Activated naive CD4-positive, alpha-beta T cell treated with anti-CD3 and anti-CD28 coated beads, Interleukin-2, amount 50 U/mL, for 16 hours (primary cell): Measurements from ENCODE around the gene UBE2E1.

Source experiments
- DNase-seq: peaks from one replicate; pipeline ENCODE4 v3.0.0-alpha.2; 2020

The UBE2E1 gene

GRCh38 chr3:23921052-23921511 is 115.3 kb downstream of the UBE2E1 start:
- no peak for DNase-seq

DNA sequence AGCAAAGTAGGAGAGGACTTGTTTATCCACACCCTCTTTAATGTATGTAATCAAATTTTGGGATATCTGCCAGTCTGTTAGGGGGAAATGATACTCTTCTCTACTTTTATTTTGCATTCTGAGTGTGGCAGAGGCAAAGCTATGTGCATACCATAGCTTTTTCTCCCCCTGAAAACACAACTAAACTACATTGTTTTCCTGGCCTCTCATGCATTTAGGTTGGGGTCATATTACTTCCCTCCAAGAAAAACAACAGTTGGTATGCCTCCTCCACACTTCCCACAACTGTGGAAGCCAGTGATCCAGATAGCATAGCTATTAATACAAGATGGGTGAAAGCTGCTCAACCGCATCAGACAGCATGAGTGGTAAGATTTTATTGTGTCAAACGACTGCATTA is 118.0 kb downstream of the UBE2E1 start:
- DNase-seq, result no peak

DNA sequence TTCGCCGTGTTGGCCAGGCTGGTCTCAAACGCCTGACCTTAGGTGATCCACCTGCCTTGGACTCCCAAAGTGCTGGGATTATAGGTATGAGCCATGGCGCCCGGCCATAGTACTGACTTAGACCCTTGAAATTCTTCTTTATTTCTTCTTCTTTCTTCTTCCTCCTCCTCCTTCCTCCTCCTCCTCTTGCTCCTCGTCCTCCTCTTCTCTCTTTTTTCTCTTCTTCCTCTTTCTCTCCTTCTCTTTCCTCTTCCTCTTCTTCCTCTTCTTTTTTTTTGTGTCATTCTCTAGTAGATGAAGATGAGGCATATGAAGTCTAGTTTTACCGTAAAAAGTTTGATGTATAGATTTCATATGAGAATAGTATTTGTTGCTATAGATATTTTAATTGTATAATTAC is 120.5 kb downstream of the UBE2E1 start:
- DNase-seq, result no peak

DNA sequence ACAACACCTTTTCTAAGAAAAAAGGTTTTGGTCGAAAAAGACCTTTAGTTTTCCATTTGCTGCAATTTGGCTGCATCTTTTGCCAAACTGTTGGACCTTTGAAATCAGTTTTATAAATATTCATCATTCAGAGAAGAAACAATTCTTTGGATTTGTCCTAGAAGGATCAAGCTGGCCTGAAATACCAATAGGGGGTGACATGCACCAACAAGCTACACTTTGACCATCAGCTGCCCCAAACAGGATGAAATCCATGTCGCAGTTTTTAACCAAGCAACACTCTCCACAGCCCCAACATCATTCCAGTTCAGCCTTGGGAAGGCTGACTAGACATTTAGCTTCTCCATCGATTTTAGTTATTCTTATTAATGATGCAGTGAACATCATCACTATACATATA is 121.0 kb downstream of the UBE2E1 start:
- DNase-seq, result no peak

DNA sequence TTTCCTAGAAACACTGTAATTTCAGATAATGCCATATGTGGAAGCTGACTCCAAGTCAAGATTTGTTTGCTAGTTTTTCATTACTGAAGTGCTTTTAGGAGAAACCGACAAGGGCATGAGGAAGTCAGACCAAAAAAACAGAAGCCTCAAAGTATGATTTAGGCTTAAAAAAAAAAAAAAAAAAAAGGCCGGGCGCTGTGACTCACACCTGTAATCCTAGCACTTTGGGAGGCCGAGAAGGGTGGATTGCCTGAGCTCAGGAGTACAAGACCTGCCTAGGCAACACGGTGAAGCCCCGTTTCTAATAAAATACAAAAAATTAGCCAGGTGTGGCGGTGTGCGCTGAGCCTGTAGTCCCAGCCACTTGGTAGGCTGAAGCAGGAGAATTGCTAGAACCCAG is 122.8 kb downstream of the UBE2E1 start:
- no peak for DNase-seq

GRCh38 chr3:23931597-23931996 is 125.8 kb downstream of the UBE2E1 start:
- DNase-seq, result no peak

DNA sequence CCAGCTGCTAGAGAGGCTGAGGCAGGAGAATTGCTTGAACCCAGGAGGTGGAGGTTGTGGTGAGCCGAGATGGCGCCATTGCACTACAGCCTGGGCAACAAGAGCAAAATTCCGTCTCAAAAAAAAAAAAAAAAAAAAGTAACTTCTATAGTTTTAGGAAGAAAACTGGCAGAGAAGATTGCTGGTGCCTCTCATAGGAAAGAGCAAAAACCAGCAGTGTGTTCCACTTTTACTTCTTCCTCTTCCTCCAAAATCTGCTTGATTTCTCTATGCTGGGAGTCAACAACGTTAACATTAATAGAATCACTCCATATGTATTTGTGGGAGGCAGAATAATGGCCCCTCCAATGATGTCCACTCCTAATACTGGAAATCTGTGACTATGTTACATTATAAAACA is 126.8 kb downstream of the UBE2E1 start:
- DNase-seq, result no peak

GRCh38 chr3:23934253-23934652 is 128.5 kb downstream of the UBE2E1 start:
- no peak for DNase-seq

GRCh38 chr3:23937296-23937695 is 131.5 kb downstream of the UBE2E1 start:
- no peak for DNase-seq

- DNase-seq, result no peak
Measured at GRCh38 chr3:23938688-23939087, 132.9 kb downstream of the UBE2E1 start.

- no peak for DNase-seq
Measured at GRCh38 chr3:23940775-23941174, 135.0 kb downstream of the UBE2E1 start.
